PC-3 (cell line): ENCODE results near the gene RAB4A. TPM values are rescaled to one million over a fixed set of nuclear protein-coding genes. Genes with fewer than 3 reads are reported as not detected.

ENCODE experiments used
- ATAC-seq: fragments of 200-7000 bp; cut with Tn5 transposase; 2 replicates; pipeline ENCODE4 v1.9.1; 2020; ENCODE audit warnings: mild to moderate bottlenecking, moderate library complexity
- BruUV-seq: library from RNA; stranded (reverse); fragments of 400-500 nt; replicated peaks from 2 replicates; lab custom pipeline; 2021; lab: Mats Ljungman, UMichigan
- CTCF ChIA-PET: fragments of 300-600 bp; sonication (Branson Sonifier 250); formaldehyde crosslinking; loops from one replicate; lab custom pipeline; 2022; ENCODE audit warnings: antibody characterized with exemption; lab: Charles Lee
- POLR2A ChIA-PET: fragments of 300-600 bp; sonication (Branson Sonifier 250); formaldehyde crosslinking; loops from one replicate; lab custom pipeline; 2022; ENCODE audit warnings: antibody characterized with exemption; ENCODE audit not compliant: unreplicated experiment; lab: Charles Lee
- DNase-seq: peaks from one replicate; pipeline ENCODE4 v3.0.0-alpha.2; 2015
- H2AFZ ChIP-seq: fragments of 300-600 bp; sonication (generic); 2 replicates; pipeline ENCODE4 v1.6.0; 2016; ENCODE audit warnings: antibody characterized with exemption, low read length
- H3F3A ChIP-seq: fragments of 300-600 bp; sonication (generic); one replicate; pipeline ENCODE4 v1.6.0; 2017; ENCODE audit warnings: antibody characterized with exemption, low read length, control low read depth, mild to moderate bottlenecking; ENCODE audit not compliant: unreplicated experiment
- H3K27ac ChIP-seq: fragments of 300-600 bp; sonication (generic); 2 replicates; pipeline ENCODE4 v1.5.1; 2016; ENCODE audit warnings: mild to moderate bottlenecking, low read length
- H3K27me3 ChIP-seq: fragments of 300-600 bp; sonication (generic); 2 replicates; pipeline ENCODE4 v1.6.1; 2016; ENCODE audit warnings: low read length, mixed read lengths
- H3K36me3 ChIP-seq: fragments of 300-600 bp; sonication (generic); 2 replicates; pipeline ENCODE4 v1.6.1; 2016; ENCODE audit warnings: low read depth, mixed run types, low read length, mixed read lengths
- H3K4me1 ChIP-seq: fragments of 300-600 bp; sonication (generic); 2 replicates; pipeline ENCODE4 v1.5.1; 2016; ENCODE audit warnings: low read length; ENCODE audit not compliant: insufficient read depth
- H3K4me2 ChIP-seq: fragments of 300-600 bp; sonication (generic); 2 replicates; pipeline ENCODE4 v1.6.0; 2016; ENCODE audit warnings: low read length
- H3K4me3 ChIP-seq: fragments of 300-600 bp; sonication (generic); 2 replicates; pipeline ENCODE4 v1.5.1; 2016; ENCODE audit warnings: mild to moderate bottlenecking, low read length, mixed read lengths
- H3K79me2 ChIP-seq: fragments of 300-600 bp; sonication (generic); 2 replicates; pipeline ENCODE4 v1.6.1; 2017; ENCODE audit warnings: low read length, mixed read lengths
- H3K9ac ChIP-seq: fragments of 300-600 bp; sonication (generic); 2 replicates; pipeline ENCODE4 v1.6.0; 2016; ENCODE audit warnings: mild to moderate bottlenecking, low read length
- H3K9me2 ChIP-seq: fragments of 300-600 bp; sonication (generic); replicated peaks from 2 replicates; pipeline ENCODE4 v1.6.1; 2016; ENCODE audit warnings: mixed run types, low read length, mixed read lengths
- H3K9me3 ChIP-seq: fragments of 300-600 bp; sonication (generic); 2 replicates; pipeline ENCODE4 v1.6.1; 2016; ENCODE audit warnings: low read length, mixed read lengths
- H4K20me1 ChIP-seq: fragments of 300-600 bp; sonication (generic); 2 replicates; pipeline ENCODE4 v1.6.1; 2016; ENCODE audit warnings: low read length, mixed read lengths
- EZH2 ChIP-seq: fragments of 300-600 bp; sonication (generic); IDR thresholded peaks from one replicate; pipeline ENCODE4 v1.6.1; 2017; ENCODE audit warnings: antibody characterized with exemption, mild to moderate bottlenecking, low read length; ENCODE audit not compliant: unreplicated experiment
- EZH2phosphoT487 ChIP-seq: fragments of 300-600 bp; sonication (generic); IDR thresholded peaks from 2 replicates; pipeline ENCODE4 v1.6.1; 2018; ENCODE audit warnings: mild to moderate bottlenecking, antibody characterized with exemption, low read length, borderline replicate concordance
- intact Hi-C: fragments of 100-400 bp; cut with micrococcal nuclease; formaldehyde crosslinking; loops from 2 replicates; pipeline ENCODE4 v1.9.0; 2023
- total RNA-seq: library from RNA; depleted of rRNA; stranded (reverse); fragments of >200 nt; gene quantifications from 2 replicates; pipeline ENCODE4 v1.2.3, GENCODE V29; 2014
- TF ChIP-seq, protein P1 (sequence below): fragments of 300-600 bp; sonication (generic); conservative IDR thresholded peaks from 2 replicates; pipeline ENCODE4 v1.5.1; 2017; ENCODE audit warnings: antibody characterized with exemption, low read depth, mild to moderate bottlenecking, low read length

Gene RAB4A
- total RNA-seq, 1 experiment from 2014 or later, result 67.0 TPM

DNA sequence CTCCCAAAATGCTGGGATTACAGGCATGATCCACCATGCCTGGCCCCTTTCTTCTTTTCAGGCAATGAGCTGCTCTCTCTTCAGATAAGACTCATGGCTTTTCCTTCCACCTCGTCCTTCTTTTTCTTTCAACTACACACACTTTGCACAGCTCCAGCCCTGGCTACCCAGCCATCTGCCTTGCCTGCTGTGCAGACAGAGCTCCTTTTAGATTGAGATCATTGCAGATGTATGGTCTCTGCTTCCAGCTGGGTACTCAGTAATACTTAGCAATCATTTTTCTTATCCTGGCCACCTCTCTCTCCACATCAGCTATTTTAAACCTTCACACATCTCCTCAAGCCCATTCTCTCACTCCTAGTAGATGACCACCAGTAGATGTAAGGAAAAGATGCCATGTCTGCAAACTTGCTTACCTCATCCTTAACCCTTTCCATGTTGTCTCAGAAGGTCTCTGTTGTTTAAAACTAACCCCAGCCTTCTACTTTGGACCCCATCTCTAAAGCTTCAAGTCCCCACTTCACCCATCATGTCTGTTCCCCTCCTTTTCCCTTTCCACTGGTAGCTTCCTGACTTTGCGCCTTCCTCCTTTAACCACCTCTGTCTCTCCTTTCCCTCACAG, 7.3 kb downstream of the RAB4A start:
- H3F3A ChIP-seq, result peaks cover 13% of the 10 kb centered on the region
- peaks cover 11% of the 10 kb centered on the region for H4K20me1 ChIP-seq
- H3K36me3 ChIP-seq, result no peaks in the 10 kb centered on the region
- peaks cover 42% of the 10 kb centered on the region for H3K4me1 ChIP-seq
- no peak overlapping the region for H2AFZ ChIP-seq
- no peak for ATAC-seq
- H3K27me3 ChIP-seq, result no peaks in the 10 kb centered on the region
- TF ChIP-seq, protein P1, sequence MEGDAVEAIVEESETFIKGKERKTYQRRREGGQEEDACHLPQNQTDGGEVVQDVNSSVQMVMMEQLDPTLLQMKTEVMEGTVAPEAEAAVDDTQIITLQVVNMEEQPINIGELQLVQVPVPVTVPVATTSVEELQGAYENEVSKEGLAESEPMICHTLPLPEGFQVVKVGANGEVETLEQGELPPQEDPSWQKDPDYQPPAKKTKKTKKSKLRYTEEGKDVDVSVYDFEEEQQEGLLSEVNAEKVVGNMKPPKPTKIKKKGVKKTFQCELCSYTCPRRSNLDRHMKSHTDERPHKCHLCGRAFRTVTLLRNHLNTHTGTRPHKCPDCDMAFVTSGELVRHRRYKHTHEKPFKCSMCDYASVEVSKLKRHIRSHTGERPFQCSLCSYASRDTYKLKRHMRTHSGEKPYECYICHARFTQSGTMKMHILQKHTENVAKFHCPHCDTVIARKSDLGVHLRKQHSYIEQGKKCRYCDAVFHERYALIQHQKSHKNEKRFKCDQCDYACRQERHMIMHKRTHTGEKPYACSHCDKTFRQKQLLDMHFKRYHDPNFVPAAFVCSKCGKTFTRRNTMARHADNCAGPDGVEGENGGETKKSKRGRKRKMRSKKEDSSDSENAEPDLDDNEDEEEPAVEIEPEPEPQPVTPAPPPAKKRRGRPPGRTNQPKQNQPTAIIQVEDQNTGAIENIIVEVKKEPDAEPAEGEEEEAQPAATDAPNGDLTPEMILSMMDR, result no peak
- TF ChIP-seq EZH2, result no peak
- TF ChIP-seq EZH2phosphoT487, result no peak
- no peak for DNase-seq
- peaks cover 82% of the 10 kb centered on the region for H3K79me2 ChIP-seq
- H3K27ac ChIP-seq, result no peak overlapping the region
- intact Hi-C loops, result no loop called here
- no peaks in the 10 kb centered on the region for H3K9me2 ChIP-seq
- H3K4me3 ChIP-seq, result no peak overlapping the region
- no peak overlapping the region for H3K9ac ChIP-seq
- H3K9me3 ChIP-seq, result no peaks in the 10 kb centered on the region
- H3K4me2 ChIP-seq, result no peak overlapping the region
- ChIA-PET CTCF (no interaction called here), POLR2A (no interaction called here)
- BruUV-seq, result no TSS peak

DNA sequence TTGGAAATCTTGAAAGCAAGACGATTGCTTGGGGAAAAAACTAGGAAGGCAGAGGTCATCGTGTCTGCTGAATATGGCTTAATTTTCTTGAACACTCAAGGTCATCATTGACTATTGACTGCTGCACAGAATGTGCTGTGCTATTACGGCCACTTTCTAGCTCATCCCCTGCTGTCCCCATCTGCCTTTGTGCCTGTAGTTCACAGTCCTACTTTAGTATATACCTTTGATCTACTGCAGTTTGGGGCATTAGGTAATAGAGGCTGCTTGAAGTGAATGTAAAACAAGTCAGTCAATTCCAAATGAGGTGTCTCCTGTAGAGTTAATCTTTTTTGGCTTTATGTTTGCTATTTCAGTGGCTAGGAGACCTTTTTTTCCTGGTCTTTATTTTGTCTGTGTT, 8.3 kb downstream of the RAB4A start:
- Histone ChIP-seq H3K9ac (no peak overlapping the region), H3K36me3 (no peaks in the 10 kb centered on the region), H4K20me1 (peaks cover 10% of the 10 kb centered on the region), H3K4me2 (no peak overlapping the region), H3K9me3 (no peaks in the 10 kb centered on the region), H3K27ac (no peak overlapping the region), H3F3A (peaks cover 13% of the 10 kb centered on the region), H2AFZ (no peak overlapping the region), H3K79me2 (peaks cover 79% of the 10 kb centered on the region), H3K9me2 (no peaks in the 10 kb centered on the region), H3K27me3 (no peaks in the 10 kb centered on the region), H3K4me3 (no peak overlapping the region), H3K4me1 (peaks cover 31% of the 10 kb centered on the region)
- BruUV-seq, result no TSS peak
- CTCF ChIA-PET, result no interaction called here
- intact Hi-C loops, result no loop called here
- POLR2A ChIA-PET, result no interaction called here
- TF ChIP-seq EZH2 (no peak), EZH2phosphoT487 (no peak)
- TF ChIP-seq, protein P1, result no peak
- ATAC-seq (no peak), DNase-seq (no peak)

DNA sequence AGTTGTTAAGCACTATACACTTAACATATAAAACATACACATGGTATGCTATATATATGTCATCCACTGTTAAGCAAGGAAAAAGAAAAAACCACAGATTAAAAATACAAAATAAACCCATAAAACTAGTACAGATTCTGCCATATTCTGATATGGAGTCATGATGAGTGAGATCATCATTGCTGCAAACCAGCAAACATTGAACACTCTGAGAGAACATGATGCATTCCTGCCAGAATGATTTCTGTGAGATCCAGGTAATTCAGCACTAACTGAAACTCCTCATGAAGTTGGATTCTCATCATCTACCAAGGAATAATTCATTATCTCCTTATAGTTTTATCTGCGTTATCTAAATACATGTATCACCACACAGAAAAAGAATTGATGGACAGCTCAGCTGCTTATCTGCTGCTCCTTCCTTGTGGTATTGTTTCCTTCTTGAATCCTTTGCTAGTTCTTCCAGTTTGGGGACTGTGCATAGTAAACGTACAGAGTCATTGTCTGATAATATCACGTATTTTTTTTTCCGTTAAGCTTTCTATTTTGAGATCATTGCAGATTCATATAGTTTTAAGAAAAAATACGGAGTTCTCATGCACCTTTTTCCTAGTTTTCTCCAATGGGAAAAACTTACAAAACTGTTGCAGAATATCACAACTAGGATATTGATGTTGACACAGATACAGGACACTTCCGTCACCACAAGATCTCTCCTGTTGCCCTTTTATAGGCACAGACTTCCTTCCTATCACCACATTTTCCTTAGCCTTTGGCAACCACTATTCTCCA, 9.3 kb downstream of the RAB4A start:
- no TSS peak for BruUV-seq
- DNase-seq (peak; percentile 55), ATAC-seq (peak; percentile 48)
- Histone ChIP-seq H3K9ac (no peak overlapping the region), H3K4me1 (peaks cover 28% of the 10 kb centered on the region), H4K20me1 (peaks cover 10% of the 10 kb centered on the region), H3K27me3 (no peaks in the 10 kb centered on the region), H3K79me2 (peaks cover 79% of the 10 kb centered on the region), H3K9me2 (no peaks in the 10 kb centered on the region), H3K9me3 (no peaks in the 10 kb centered on the region), H3K27ac (peak overlapping the region; percentile 45), H3F3A (peaks cover 13% of the 10 kb centered on the region), H3K4me2 (peak overlapping the region; percentile 75), H3K4me3 (peak overlapping the region; percentile 47), H3K36me3 (no peaks in the 10 kb centered on the region), H2AFZ (no peak overlapping the region)
- ChIA-PET CTCF (no interaction called here), POLR2A (no interaction called here)
- intact Hi-C loops, result no loop called here
- TF ChIP-seq EZH2, result no peak
- TF ChIP-seq EZH2phosphoT487, result no peak
- TF ChIP-seq, protein P1, result no peak
